Midbrain (tissue), 1 donor: ENCODE data around the gene EHHADH.

ENCODE experiments used
- DNase-seq: peaks from one replicate; lab custom pipeline; 2025; lab: John Stamatoyannopoulos, UW

The EHHADH gene

DNA sequence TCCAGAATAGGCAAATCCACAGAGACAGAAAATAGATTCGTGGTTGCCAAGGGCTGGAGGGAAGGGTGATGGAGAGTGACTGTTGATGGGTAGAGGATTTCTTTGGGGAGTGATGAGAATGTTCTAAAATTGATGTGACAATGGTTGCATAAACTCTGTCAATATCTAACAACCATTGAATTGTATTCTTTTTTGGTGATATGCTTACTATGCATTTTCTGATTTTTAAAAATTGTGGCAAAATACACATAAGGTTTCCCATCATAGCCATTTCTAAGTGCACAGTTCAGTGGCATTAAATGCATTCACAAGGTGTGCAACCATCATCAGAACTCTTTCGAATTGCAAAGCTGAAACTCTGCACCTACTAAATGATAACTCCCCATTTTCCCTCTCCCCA, 56.8 kb downstream of the EHHADH start:
- DNase-seq: no peak

DNA sequence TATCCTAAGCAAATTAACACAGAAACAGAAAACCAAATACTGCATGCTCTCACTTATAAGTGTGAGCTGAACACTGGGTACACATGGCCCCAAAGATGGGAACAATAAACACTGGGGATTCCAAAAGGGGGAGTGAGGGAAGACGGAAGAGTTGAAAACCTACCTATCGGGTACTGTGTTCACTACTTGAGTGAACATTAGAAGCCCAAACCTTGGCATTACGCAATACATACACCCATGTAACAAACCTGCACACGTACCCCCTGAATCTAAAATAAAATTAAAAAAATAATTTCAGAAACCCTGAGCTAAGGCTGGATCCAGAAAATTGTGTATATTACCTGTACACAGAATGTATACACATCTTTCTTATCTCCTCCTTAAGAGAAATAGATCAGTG, 58.2 kb downstream of the EHHADH start:
- DNase-seq: no peak

DNA sequence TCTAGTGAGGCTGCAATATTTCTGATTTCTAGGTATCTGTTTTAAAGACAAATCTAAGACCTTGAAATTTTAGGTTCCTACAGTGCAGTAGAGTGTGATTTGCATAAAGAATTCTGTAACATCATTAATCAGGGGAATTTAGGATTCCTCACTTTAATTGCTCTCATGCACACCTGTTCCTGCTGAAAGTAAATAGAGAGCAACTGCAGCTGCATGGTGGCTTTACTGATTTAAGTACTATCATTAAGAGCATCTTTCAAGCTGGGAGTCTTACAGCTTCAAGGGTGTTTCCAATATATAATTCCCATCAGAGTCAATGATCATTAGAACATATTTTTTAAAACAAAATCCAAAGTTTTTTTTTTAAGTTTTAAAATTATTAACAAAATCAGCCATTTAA, 65.0 kb downstream of the EHHADH start:
- DNase-seq: no peak

GRCh38 chr3:185187391-185187790, 66.5 kb downstream of the EHHADH start:
- no peak for DNase-seq

- peak; percentile 57 for DNase-seq
These were observed 77.0 kb downstream of the EHHADH start for GRCh38 chr3:185176750-185177359.

DNA sequence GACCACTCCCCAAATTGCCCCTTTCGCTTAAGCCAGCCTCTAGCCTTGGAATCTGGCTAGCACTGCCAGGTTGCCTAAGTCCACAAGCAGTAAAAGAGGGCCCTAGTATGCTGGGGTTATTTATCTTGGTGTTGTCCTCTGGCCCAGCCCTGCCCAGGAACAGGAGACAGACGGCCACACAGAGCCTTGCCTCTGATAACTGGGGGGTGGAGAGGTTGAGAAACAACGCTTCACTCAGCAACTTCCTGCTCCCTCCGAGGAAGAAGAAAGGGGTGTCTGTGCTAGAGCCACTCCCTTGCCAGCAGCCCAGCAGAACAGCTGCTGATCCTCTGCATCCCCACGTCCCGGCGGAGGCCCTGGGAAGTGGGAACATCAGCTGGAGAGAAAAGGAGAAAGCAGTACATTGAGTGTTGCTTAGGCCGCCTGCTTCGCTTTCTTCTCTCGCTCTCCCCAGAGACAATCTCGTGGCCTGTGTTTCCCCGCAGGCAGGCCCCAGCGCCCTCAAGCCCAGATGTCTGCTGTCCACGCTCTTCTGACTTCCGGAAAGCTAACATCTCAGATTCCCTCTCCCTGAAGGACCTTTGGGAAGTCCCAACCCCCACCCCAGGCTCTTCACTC, 78.4 kb downstream of the EHHADH start:
- DNase-seq: peak; percentile 74

GRCh38 chr3:185172086-185173049, 81.5 kb downstream of the EHHADH start:
- peak; percentile 30 for DNase-seq

DNA sequence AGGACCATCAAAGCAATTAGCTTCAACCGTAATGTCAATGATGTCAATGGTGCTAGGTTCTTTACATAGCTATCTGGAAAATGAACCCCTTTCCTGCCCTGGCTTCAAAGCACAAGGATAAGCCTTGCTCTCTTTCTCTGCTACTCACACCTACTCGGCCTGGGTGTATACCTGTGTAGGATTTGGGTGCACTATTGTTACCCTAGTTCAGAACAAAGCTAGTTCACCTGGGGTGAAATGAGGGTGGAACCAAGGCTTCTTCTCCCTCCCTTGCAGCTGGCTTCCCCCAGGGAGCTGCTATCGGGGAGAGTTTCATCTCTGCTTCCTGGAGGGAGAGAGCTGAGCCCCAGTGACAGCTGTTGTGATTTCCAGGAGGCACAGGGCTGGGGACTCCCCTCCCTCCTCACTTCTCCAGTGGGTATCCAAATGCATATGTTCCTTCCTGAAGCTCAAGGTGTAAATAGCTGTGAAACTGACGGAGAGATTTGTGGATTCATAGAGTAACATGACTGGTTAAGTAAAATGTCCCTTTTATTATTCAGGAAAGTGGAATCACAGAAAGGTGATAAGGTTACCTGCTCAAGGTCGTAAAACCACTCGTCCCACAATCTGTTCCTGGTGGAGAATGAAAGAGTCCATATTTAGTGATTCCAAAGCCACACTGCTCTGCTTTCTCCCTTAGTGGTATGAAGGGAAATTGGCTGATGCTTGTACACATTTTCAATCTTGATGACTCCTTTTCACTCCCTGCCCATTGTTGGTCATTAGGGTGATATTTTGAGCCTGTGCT, 89.2 kb downstream of the EHHADH start:
- DNase-seq: no peak

GRCh38 chr3:185162634-185163033, 91.2 kb downstream of the EHHADH start:
- no peak for DNase-seq

GRCh38 chr3:185161761-185162160, 92.1 kb downstream of the EHHADH start:
- no peak for DNase-seq

GRCh38 chr3:185157347-185157746, 96.5 kb downstream of the EHHADH start:
- DNase-seq: no peak

DNA sequence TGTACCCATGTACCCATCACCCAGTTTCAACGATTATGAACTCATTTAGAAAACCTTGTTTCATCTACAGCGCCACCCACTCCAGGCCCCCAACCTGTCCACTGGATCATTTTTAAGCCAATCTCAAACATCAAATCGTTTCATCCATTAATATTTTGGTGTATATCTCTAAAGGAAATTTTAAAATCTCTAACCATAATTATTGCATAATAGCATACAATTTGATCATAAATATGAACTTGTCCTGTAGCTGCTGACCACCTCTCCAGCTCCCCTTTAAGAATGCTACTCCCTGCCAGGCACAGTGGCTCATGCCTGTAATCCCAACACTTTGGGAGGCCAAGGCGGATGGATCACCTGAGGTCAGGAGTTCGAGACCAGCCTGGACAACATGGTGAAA, 98.2 kb downstream of the EHHADH start:
- DNase-seq: no peak

GRCh38 chr3:185153861-185154629, 99.8 kb downstream of the EHHADH start:
- peak; percentile 64 for DNase-seq

GRCh38 chr3:185153171-185153771, 100.6 kb downstream of the EHHADH start:
- no peak for DNase-seq

- peak; percentile 79 for DNase-seq
These were observed 101.3 kb downstream of the EHHADH start, which contains the start of gene C3orf70 for GRCh38 chr3:185152410-185153170. Gene C3orf70 (minus strand): TSS chr3:185153060. CDS start chr3:185152823, 237 bp downstream.

- no peak for DNase-seq
These were observed 101.9 kb downstream of the EHHADH start for GRCh38 chr3:185151964-185152409.

- DNase-seq: no peak
These were observed 102.5 kb downstream of the EHHADH start for GRCh38 chr3:185151101-185151963.

GRCh38 chr3:185150561-185150960, 103.3 kb downstream of the EHHADH start:
- no peak for DNase-seq

GRCh38 chr3:185149591-185149990, 104.3 kb downstream of the EHHADH start:
- peak; percentile 47 for DNase-seq
